Activated naive CD8-positive, alpha-beta T cell treated with anti-CD3 and anti-CD28 coated beads, Interleukin-2, amount 50 U/mL, for 16 hours (primary cell): Measurements from ENCODE around the gene GATC.
A peak's percentile ranks its signal among the peaks of the same experiment; 100 is the strongest.
"Not testable (repeated sequence)": the region's sequence is repeated elsewhere in the genome, so short reads cannot be mapped to it uniquely, and the experiment has no call there.

ENCODE experiments used
- DNase-seq: peaks from one replicate; pipeline ENCODE4 v3.0.0-alpha.2; 2020; ENCODE audit warnings: low read depth, low spot score

The GATC gene

GRCh38 chr12:120437735-120438494 lies 8.3 kb upstream of the GATC start, which contains the start of gene COX6A1:
COX6A1 (plus strand) TSS chr12:120438113; CDS start chr12:120438127, 14 bp downstream.
- peak; percentile 97 for DNase-seq

DNA sequence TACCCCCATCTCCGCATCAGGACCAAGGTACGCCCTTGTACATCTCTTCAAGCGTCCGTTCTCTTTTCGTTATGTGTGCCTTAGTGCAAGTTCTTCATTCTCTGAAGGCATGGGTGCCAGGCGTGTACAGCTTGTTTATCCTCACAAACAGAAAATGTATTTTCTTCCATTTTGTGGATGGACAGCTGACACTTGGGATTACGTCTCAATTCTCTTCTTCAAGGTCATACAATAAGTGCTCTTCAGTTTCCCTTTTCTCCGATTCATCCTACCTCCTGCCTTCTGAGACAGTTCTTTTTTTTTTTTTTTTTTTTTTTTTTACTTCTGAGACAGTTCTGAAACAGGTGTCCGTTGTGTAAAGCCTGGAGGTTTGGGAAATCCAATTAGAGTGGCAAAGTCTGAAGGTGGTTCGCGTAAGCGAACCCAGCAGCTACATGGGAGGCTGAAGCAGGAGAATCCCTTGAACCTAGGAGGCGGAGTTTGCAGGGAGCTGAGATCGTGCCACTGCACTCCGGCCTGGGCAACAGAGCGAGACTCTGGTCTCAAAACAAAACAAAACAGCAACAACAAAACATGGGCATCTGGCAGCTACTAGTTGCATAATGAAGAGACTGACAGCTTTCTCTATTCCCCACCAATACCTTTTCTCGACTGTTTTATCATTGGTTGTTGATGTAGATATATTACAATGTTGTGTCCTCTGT lies 7.6 kb upstream of the GATC start:
- DNase-seq = no peak

DNA sequence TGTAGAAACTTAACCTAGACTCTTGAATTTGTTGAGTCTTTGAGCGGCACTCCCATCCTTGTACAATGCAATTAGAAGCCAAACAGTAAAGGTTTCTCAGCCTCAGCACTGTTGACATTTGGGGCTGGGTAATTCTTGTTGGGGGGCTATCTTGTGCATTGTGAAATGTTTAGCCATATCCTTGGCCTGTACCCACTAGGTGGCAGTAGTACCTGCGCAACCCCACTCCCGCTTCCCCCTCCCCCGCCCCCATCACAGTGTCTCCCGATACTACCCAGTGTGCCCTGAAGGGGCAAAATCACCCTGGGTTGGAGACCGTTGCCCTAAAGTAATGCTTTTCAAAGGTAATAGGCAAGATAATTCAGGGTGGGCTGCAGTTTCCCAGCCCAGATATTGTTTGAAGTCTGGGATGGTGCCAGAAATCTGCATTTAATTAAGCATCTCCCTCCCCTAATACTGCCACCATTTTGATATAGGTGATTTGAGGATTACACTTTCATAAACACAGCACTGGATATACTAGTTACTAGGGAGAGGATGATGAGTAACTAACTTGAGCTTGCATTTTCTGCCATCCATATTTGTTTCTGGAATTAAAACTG lies 6.5 kb upstream of the GATC start:
- peak; percentile 51 for DNase-seq

DNA sequence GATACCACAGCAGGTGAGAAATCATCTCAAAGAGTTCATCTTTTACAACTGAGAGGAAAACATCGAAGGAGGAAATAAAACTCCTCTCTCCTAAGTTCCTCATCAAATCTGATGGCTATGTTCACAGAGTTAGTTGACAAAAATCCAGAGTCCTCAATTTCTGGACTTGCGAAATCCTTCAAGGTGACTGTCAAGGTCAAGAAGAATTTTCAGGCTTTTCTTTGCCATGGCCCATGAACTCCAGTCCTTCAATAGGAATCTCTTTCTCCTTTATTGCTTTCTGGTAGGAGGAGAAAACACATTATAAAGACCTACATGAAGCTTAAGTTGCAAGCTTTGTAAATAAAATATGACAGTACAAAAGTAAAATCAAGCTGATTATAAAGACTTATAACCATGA lies 1.6 kb upstream of the GATC start:
- no peak for DNase-seq

GRCh38 chr12:120446844-120447178 lies 567 bp downstream of the GATC start:
- DNase-seq = not testable (repeated sequence)

DNA sequence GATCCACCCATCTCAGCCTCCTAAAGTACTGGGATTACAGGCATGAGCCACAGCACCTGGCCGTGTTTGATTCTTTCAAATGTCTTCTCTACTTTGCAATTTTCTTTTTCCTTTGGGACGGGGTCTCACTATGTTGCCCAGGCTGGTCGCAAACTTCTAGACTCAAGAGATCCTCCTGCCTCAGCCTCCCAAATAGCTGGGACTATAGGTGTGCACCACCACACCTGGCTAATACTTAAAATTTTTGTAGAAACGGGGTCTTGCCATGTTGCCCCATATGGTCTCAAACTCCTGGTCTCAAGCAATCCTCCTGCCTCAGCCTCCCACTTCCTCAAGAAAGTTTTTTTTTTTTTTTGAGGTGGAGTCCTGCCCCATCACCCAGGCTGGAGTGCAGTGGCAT lies 1.7 kb downstream of the GATC start:
- no peak for DNase-seq

DNA sequence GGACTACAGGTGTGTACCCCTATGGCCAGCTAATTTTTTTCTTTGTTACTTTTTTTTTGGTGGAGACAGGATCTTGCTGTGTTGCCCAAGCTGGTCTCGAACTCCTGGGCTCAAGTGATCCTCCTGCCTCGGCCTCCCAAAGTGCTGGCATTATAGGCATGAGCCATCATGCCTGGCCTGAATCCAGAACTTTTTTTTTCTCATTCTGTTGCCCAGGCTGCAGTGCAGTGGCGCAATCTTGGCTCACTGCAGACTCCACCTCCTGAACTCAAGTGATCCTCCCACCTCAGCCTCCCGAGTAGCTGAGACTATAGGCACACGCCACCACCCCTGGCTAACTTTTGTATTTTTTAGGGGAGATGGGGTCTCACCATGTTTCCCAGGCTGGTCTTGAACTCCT lies 6.3 kb downstream of the GATC start:
- DNase-seq = not testable (repeated sequence)

- DNase-seq = no peak
Observed at GRCh38 chr12:120453060-120453750, 7.0 kb downstream of the GATC start.

DNA sequence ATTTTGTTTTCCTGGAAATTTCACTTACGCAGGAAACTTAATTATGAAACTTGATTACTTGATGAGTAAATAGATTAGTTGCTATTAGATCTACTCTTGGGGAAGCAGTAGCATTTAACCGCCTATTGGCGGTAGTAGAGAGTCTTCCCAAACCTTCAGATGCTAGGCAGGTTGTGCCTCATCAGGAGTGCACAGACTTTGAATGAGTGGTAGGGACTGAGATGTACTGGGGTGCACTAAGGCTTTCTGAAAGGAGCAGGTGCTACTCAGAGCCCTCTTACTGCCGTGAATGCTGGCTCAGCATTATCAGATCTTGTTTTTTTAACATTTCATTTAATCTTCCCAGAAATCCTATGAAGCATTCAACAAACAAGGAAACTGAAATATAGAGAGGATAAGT lies 7.7 kb downstream of the GATC start:
- DNase-seq = no peak

DNA sequence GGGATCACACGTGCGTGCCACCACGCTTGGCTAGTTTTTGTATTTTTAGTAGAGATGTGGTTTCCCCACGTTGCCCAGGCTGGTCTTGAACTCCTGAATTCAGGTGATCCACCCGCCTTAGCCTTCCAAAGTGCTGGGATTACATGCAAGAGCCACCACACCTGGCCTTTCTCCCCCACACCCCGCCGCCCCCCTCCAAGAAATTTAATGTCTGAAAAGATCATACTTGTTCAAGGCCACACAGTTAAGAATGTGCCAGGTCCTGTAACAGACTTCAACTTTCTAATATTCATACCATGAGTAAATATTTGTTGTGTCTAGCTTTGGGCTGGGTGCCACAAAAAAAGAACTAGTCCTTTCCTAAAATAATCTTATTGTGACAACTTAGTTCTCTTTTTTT lies 9.1 kb downstream of the GATC start:
- no peak for DNase-seq

DNA sequence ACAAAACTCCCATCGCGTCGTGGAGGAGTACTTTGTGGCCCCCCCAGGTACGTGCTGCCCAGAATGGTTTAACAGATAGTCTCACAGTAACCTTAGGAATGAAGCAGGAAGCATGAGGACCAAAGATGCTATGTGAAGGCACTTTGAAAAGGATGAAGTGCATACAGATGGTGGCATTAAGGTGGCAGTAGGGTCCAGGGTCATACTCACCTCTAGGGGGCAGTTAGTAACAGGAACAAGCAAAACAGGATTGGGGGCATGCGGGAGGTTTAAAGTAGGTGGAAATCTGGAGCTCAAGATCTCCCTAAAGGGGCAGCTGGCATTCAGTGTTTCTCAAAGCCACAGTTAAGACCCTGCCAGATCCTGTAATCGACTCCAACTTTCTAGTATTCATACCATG lies 10.9 kb downstream of the GATC start:
- no peak for DNase-seq

GRCh38 chr12:120460157-120460556 lies 13.9 kb downstream of the GATC start:
- DNase-seq = no peak

GRCh38 chr12:120462099-120462640 lies 15.9 kb downstream of the GATC start:
- no peak for DNase-seq

DNA sequence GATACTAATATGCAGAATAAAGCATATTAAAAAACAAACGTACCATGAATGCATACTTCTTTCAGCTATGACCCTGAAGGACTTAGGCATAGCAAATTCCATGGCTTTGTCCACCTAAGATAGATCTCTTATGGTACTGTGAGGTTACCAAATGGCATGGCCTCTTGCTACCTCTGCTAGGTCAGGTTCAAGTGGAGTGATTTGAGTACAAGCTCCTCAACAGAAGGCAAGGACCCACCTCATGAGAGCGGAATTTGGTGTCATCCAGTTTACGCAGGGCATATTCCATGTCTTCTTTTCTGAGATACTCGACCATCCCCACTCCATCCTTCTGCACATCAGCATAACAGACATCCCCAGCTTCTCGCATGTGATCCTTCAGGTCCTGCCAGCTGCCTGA lies 17.5 kb downstream of the GATC start:
- no peak for DNase-seq

DNA sequence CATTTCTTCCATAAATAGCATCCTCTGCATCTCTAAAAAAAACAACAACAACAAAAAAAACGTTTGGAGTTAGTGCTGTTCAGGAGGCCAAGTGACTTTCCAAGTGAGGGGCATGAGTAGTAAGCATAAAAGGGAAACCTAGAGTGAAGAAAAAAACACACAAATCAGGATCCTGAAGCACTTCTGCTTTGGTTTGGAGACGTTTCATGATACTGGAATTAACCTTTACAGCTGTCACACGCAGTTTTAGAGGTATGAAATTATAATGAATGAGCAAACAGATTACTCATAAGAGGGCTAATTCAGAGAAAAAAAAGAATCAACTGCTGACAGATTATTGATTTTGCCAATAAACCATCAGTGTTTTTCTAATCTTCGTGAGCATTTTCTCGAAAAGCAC lies 19.5 kb downstream of the GATC start:
- DNase-seq = no peak

- DNase-seq = no peak
Observed at GRCh38 chr12:120466560-120467315, 20.5 kb downstream of the GATC start.

DNA sequence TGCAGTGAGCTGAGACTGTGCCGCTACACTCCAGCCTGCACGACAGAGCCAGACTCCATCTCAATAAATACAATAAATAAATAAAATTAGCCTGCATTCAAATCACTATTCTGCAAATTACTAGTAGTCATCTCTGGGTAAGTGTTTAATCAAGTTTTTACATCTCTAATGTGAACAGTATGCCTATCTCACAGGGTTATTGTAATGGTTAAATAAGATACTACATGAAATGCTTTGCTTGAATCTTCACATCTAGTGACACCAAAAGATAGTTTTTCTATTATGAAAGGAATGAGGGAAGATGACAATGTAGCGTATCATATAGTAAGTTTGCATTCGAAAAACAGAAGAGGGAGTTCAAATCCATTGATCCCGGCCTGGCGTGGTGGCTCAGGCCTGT lies 21.2 kb downstream of the GATC start:
- no peak for DNase-seq

GRCh38 chr12:120468325-120468820 lies 22.1 kb downstream of the GATC start:
- DNase-seq = no peak

GRCh38 chr12:120468821-120469449 lies 22.7 kb downstream of the GATC start:
- DNase-seq = peak; percentile 15

GRCh38 chr12:120469450-120470149 lies 23.4 kb downstream of the GATC start, which contains the start of gene SRSF9:
SRSF9 (minus strand) TSS chr12:120469748; CDS start chr12:120469609, 139 bp downstream.
- peak; percentile 92 for DNase-seq
